HTERT RPE-1 (cell line): ENCODE results near the gene DENND2C.

ENCODE experiments used
- in situ Hi-C: fragments of 300-500 bp; cut with MboI; formaldehyde crosslinking; loops from 4 replicates; pipeline ENCODE4 v1.14.3; 2020; ENCODE audit warnings: low sequenced_read_pairs

DENND2C gene

GRCh38 chr1:114669562-114670082 is at the start of gene DENND2C:
DENND2C (minus strand) TSS chr1:114670049; CDS start chr1:114625984, 44,065 bp downstream.
- in situ Hi-C loops, result no loop called here

- in situ Hi-C loops, result no loop called here
Observed at GRCh38 chr1:114719424-114719787, 49.6 kb upstream of the DENND2C start.

- in situ Hi-C loops, result no loop called here
Observed at GRCh38 chr1:114718661-114719423, 49.0 kb upstream of the DENND2C start.

- in situ Hi-C loops, result no loop called here
Observed at GRCh38 chr1:114716304-114717170, 46.7 kb upstream of the DENND2C start, which contains the start of gene NRAS. NRAS (minus strand) TSS chr1:114716771; CDS start chr1:114716160, 611 bp downstream.

- in situ Hi-C loops, result no loop called here
Observed at GRCh38 chr1:114715952-114716303, 46.1 kb upstream of the DENND2C start.

- in situ Hi-C loops, result no loop called here
Observed at GRCh38 chr1:114712977-114713376, 43.1 kb upstream of the DENND2C start.

GRCh38 chr1:114710360-114710759 is 40.5 kb upstream of the DENND2C start:
- in situ Hi-C loops, result no loop called here

GRCh38 chr1:114707604-114708003 is 37.8 kb upstream of the DENND2C start:
- in situ Hi-C loops, result no loop called here

- in situ Hi-C loops, result no loop called here
Observed at GRCh38 chr1:114703242-114703641, 33.4 kb upstream of the DENND2C start.

GRCh38 chr1:114702737-114703136 is 32.9 kb upstream of the DENND2C start:
- in situ Hi-C loops, result no loop called here

GRCh38 chr1:114701931-114702330 is 32.1 kb upstream of the DENND2C start:
- in situ Hi-C loops, result no loop called here

GRCh38 chr1:114700036-114700600 is 30.3 kb upstream of the DENND2C start:
- in situ Hi-C loops, result no loop called here

GRCh38 chr1:114696810-114697209 is 27.0 kb upstream of the DENND2C start:
- in situ Hi-C loops, result no loop called here

- in situ Hi-C loops, result no loop called here
Observed at GRCh38 chr1:114695430-114696058, 25.7 kb upstream of the DENND2C start, which contains the start of gene AMPD1. AMPD1 (minus strand) TSS chr1:114695546; CDS start chr1:114695471, 75 bp downstream.

GRCh38 chr1:114694540-114695310 is 24.9 kb upstream of the DENND2C start:
- in situ Hi-C loops, result no loop called here

- in situ Hi-C loops, result no loop called here
Observed at GRCh38 chr1:114692947-114693346, 23.1 kb upstream of the DENND2C start.

- in situ Hi-C loops, result no loop called here
Observed at GRCh38 chr1:114691061-114691460, 21.2 kb upstream of the DENND2C start.

GRCh38 chr1:114690148-114690547 is 20.3 kb upstream of the DENND2C start:
- in situ Hi-C loops, result no loop called here

GRCh38 chr1:114688526-114688925 is 18.7 kb upstream of the DENND2C start:
- in situ Hi-C loops, result no loop called here

GRCh38 chr1:114685851-114686250 is 16.0 kb upstream of the DENND2C start:
- in situ Hi-C loops, result no loop called here
